Lung (tissue), 12 donors: ENCODE data around the gene PCDH9. TPM values are rescaled to one million over a fixed set of nuclear protein-coding genes. Genes with fewer than 3 reads are reported as not detected.

Source experiments
- ATAC-seq: fragments of 200-7000 bp; cut with Tn5 transposase; one replicate; pipeline ENCODE4 v1.9.1; 2020; ENCODE audit warnings: moderate number of reproducible peaks; ENCODE audit not compliant: insufficient read depth, low FRiP score
- DNase-seq, 3 donors: peaks; one replicate each; pipeline ENCODE4 v3.0.0-alpha.2; 2013 to 2017
- H3K27ac ChIP-seq, 2 donors: one replicate each; pipeline ENCODE4 v1.5.1; 2013; ENCODE audit warnings: mild to moderate bottlenecking in 2 of 2, moderate library complexity in 2 of 2, control low read depth in 1 of 2, inconsistent platforms in 1 of 2, low read depth in 1 of 2, low read length in 1 of 2
- H3K27me3 ChIP-seq, 3 donors: one replicate each; pipeline ENCODE4 v1.5.1; 2013; ENCODE audit warnings: low read length in 2 of 3; ENCODE audit not compliant: control insufficient read depth in 3 of 3, insufficient read depth in 3 of 3
- H3K36me3 ChIP-seq, 4 donors: one replicate each; pipeline ENCODE4 v1.5.1; 2013; ENCODE audit warnings: low read length in 4 of 4, mild to moderate bottlenecking in 1 of 4, moderate library complexity in 1 of 4; ENCODE audit not compliant: control insufficient read depth in 4 of 4, insufficient read depth in 4 of 4
- H3K4me1 ChIP-seq, 5 donors: one replicate each; pipeline ENCODE4 v1.5.1; 2013; ENCODE audit warnings: low read length in 5 of 5, mild to moderate bottlenecking in 2 of 5, moderate library complexity in 1 of 5; ENCODE audit not compliant: control insufficient read depth in 5 of 5, insufficient read depth in 5 of 5
- H3K4me3 ChIP-seq: one replicate; pipeline ENCODE4 v1.5.1; 2013; ENCODE audit warnings: mild to moderate bottlenecking, control low read depth, moderate library complexity
- H3K9ac ChIP-seq, 2 donors: one replicate each; pipeline ENCODE4 v1.5.1; 2013; ENCODE audit warnings: low read length in 2 of 2, control low read depth in 1 of 2; ENCODE audit not compliant: insufficient read depth in 1 of 2
- H3K9me3 ChIP-seq, 4 donors: one replicate each; pipeline ENCODE4 v1.5.1; 2013; ENCODE audit warnings: low read length in 3 of 4, mild to moderate bottlenecking in 1 of 4, moderate library complexity in 1 of 4; ENCODE audit not compliant: control insufficient read depth in 4 of 4, insufficient read depth in 3 of 4
- WGBS, 2 donors: extraction: QIAGEN DNeasy Blood & Tissue Kit; methylation state at CpG; one replicate each; pipeline ENCODE4 v1.1.7; 2013; 5-methylcytosine and 5-hydroxymethylcytosine counted together
- polyA plus RNA-seq, 2 donors: library from polyadenylated mRNA; stranded (reverse); fragments of 200-250 nt; gene quantifications; one replicate each; pipeline ENCODE4 v1.2.1, GENCODE V29; 2013
- total RNA-seq, 2 donors: library from RNA; depleted of rRNA in 1 of 2; stranded (reverse); fragments of >200 nt in 1 of 2; gene quantifications; one replicate each; pipeline ENCODE4 v1.2.1, GENCODE V29; 2014 to 2021
- TF ChIP-seq, protein P1 (sequence below): IDR thresholded peaks from 2 replicates; pipeline ENCODE4 v1.5.1; 2012; ENCODE audit warnings: mild to moderate bottlenecking; ENCODE audit errors: control extremely low read depth, extremely low read depth
- donor health status: control.
- donor health status: control.
- donor health status: Bipolar disorder and iron deficiency.
- donor health status: healthy.
- donor health status: DM: yes; HTN: yes; CAD: no.

Gene PCDH9
- total and polyA plus RNA-seq, 4 donors: 0.68 to 22.2 (median 4.1) TPM

DNA sequence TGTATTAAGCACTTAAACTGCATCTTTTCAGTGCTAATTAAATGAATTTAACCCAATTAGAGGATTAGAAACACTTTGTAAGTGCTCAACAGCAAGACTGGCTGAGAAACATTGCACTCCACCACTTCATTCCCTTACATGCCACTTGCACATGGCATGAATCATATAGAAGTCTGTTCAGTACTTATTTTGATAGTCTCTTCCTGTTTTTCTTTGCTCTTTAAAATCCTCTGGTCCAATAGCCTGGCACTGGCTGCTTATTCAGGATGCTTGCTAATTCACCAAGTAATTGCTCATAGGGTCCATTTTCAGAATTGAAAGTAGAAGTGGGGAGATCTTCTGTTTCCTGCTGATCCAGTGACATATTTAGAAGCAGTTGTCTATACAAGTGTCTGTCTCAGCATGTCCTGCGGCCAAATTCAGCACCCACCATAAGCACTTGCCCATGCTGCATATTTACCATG is 900.1 kb downstream of the PCDH9 start:
- Histone ChIP-seq H3K9ac (no peak overlapping the region), H3K9me3 (no peaks in the 10 kb centered on the region), H3K27ac (no peak overlapping the region), H3K4me1 (no peaks in the 10 kb centered on the region), H3K27me3 (no peaks in the 10 kb centered on the region), H3K4me3 (no peak overlapping the region), H3K36me3 (no peaks in the 10 kb centered on the region)
- DNase-seq: no peak
- ATAC-seq: no peak
- 42 to 47% methylated on average over 1 of the region's 1 CpG for WGBS, 2 donors
- TF ChIP-seq, protein P1, sequence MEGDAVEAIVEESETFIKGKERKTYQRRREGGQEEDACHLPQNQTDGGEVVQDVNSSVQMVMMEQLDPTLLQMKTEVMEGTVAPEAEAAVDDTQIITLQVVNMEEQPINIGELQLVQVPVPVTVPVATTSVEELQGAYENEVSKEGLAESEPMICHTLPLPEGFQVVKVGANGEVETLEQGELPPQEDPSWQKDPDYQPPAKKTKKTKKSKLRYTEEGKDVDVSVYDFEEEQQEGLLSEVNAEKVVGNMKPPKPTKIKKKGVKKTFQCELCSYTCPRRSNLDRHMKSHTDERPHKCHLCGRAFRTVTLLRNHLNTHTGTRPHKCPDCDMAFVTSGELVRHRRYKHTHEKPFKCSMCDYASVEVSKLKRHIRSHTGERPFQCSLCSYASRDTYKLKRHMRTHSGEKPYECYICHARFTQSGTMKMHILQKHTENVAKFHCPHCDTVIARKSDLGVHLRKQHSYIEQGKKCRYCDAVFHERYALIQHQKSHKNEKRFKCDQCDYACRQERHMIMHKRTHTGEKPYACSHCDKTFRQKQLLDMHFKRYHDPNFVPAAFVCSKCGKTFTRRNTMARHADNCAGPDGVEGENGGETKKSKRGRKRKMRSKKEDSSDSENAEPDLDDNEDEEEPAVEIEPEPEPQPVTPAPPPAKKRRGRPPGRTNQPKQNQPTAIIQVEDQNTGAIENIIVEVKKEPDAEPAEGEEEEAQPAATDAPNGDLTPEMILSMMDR: no peak

- Histone ChIP-seq H3K27me3 (no peaks in the 10 kb centered on the region), H3K9me3 (no peaks in the 10 kb centered on the region), H3K4me1 (no peaks in the 10 kb centered on the region), H3K4me3 (no peak overlapping the region), H3K36me3 (no peaks in the 10 kb centered on the region), H3K9ac (no peak overlapping the region), H3K27ac (no peak overlapping the region)
- TF ChIP-seq, protein P1: no peak
- 76 to 81% methylated on average over 5 of the region's 5 CpGs for WGBS, 2 donors
- DNase-seq (no peak), ATAC-seq (no peak)
Measured at GRCh38 chr13:66328476-66328875, 901.7 kb downstream of the PCDH9 start.

- H3K9ac ChIP-seq: no peak overlapping the region
- WGBS, 2 donors: 80 to 85% methylated on average over 3 of the region's 3 CpGs
- H3K36me3 ChIP-seq: no peaks in the 10 kb centered on the region
- H3K9me3 ChIP-seq: no peaks in the 10 kb centered on the region
- TF ChIP-seq, protein P1: no peak
- no peak overlapping the region for H3K27ac ChIP-seq
- no peaks in the 10 kb centered on the region for H3K27me3 ChIP-seq
- H3K4me3 ChIP-seq: no peak overlapping the region
- no peak for DNase-seq
- ATAC-seq: no peak
- H3K4me1 ChIP-seq: no peaks in the 10 kb centered on the region
Measured at GRCh38 chr13:66323745-66324347, 906.3 kb downstream of the PCDH9 start.

DNA sequence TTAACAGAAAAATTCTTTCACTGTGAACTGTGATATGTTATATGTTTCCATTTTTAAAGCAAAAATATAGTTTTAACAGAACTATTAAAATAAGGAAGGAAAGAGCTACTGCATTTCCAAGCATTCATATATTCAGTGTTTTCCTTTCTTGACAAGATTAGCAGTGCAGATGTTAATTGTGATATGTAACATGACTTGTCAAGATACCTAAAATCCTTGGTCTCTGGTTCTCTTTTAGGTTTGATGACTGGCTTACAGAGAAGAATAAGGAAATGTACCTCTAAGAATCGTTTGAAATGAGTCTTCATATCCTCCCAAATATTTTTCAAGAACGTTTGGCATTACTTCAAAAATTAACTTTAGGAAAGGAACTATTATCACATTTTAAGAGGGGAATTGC is 907.2 kb downstream of the PCDH9 start:
- no peaks in the 10 kb centered on the region for H3K9me3 ChIP-seq
- no peak overlapping the region for H3K4me3 ChIP-seq
- H3K9ac ChIP-seq: no peak overlapping the region
- H3K27ac ChIP-seq: no peak overlapping the region
- DNase-seq (no peak), ATAC-seq (no peak)
- no peaks in the 10 kb centered on the region for H3K36me3 ChIP-seq
- WGBS, 2 donors: 7 to 15% methylated on average over 2 of the region's 2 CpGs
- H3K27me3 ChIP-seq: no peaks in the 10 kb centered on the region
- TF ChIP-seq, protein P1: no peak
- no peaks in the 10 kb centered on the region for H3K4me1 ChIP-seq
